ENCODE data around the gene SH2D1A.

DNA sequence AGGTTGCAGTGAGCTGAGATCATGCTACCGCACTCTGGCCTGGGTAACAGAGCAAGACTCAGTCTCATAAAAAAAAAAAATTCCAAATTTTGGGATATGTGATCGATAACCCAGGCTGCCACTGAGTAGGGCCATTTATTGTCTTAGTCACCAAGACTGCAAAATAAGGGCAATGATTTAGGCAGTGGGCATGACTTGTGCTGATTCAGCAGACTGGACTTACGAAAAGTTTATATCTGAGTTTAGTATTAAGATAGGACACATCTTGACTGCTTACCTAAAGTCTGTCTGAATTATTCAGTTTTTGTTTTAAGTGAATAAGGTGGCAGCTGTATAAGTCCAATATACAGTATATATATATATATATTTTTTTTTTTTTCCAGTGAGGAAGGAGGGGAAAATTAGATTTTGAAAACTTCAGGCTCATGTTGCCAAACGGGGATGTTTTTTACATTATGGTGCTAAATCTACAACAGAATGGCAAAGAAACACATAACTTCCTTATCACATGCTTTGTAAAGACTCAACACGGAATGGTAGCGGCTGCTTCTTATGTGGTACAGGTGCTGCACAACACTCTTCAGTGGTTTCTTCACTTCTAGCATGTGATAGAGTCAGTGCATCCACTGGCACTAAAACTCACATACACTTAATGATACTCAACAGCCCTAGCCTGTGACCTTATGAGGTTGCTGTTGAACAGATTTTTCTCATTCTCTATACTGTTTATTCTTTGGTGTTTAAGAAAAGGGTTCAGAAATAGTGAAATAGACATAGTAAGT lies 7.4 kb upstream of the SH2D1A start:
- no peak for TF ChIP-seq SIN3A (IDR thresholded peaks at IDR 0.05; ENCODE audit: borderline replicate concordance, low read depth, low read length)
- no peak for TF ChIP-seq HDAC2 (CRISPR knock-in tag; IDR thresholded peaks at IDR 0.05)
- TF ChIP-seq RFX5 (IDR thresholded peaks at IDR 0.05; ENCODE audit: low read depth, low read length), result no peak
- TF ChIP-seq HNRNPUL1 (IDR thresholded peaks at IDR 0.05; ENCODE audit: low read depth, low read length), result no peak
- TF ChIP-seq, protein P1, sequence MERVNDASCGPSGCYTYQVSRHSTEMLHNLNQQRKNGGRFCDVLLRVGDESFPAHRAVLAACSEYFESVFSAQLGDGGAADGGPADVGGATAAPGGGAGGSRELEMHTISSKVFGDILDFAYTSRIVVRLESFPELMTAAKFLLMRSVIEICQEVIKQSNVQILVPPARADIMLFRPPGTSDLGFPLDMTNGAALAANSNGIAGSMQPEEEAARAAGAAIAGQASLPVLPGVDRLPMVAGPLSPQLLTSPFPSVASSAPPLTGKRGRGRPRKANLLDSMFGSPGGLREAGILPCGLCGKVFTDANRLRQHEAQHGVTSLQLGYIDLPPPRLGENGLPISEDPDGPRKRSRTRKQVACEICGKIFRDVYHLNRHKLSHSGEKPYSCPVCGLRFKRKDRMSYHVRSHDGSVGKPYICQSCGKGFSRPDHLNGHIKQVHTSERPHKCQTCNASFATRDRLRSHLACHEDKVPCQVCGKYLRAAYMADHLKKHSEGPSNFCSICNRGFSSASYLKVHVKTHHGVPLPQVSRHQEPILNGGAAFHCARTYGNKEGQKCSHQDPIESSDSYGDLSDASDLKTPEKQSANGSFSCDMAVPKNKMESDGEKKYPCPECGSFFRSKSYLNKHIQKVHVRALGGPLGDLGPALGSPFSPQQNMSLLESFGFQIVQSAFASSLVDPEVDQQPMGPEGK (CRISPR knock-in tag; IDR thresholded peaks at IDR 0.05), result no peak
- no peak for TF ChIP-seq ELF4 (CRISPR knock-in tag; IDR thresholded peaks at IDR 0.05; ENCODE audit: borderline replicate concordance)
- no peak for TF ChIP-seq TCF7L2 (IDR thresholded peaks at IDR 0.05; ENCODE audit: low read depth, low read length)
- TF ChIP-seq RAD21 (CRISPR knock-in tag; IDR thresholded peaks at IDR 0.05), result no peak
- no peak for TF ChIP-seq ZFP36 (IDR thresholded peaks at IDR 0.05; ENCODE audit: borderline replicate concordance, low read depth, low read length, partially characterized antibody)
- TF ChIP-seq ATRX (CRISPR knock-in tag; IDR thresholded peaks at IDR 0.05; ENCODE audit: borderline replicate concordance), result no peak
- TF ChIP-seq, protein P2, sequence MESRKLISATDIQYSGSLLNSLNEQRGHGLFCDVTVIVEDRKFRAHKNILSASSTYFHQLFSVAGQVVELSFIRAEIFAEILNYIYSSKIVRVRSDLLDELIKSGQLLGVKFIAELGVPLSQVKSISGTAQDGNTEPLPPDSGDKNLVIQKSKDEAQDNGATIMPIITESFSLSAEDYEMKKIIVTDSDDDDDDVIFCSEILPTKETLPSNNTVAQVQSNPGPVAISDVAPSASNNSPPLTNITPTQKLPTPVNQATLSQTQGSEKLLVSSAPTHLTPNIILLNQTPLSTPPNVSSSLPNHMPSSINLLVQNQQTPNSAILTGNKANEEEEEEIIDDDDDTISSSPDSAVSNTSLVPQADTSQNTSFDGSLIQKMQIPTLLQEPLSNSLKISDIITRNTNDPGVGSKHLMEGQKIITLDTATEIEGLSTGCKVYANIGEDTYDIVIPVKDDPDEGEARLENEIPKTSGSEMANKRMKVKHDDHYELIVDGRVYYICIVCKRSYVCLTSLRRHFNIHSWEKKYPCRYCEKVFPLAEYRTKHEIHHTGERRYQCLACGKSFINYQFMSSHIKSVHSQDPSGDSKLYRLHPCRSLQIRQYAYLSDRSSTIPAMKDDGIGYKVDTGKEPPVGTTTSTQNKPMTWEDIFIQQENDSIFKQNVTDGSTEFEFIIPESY (CRISPR knock-in tag; IDR thresholded peaks at IDR 0.05), result no peak

Measured in HepG2 (cell line).